Natural killer cell treated with Interleukin-12 subunit alpha and Interleukin-12 subunit beta and Interleukin-15 and Interleukin-18, amount 100 ng/mL, for 72 hours (primary cell): ENCODE results near the gene FRY. TPM values are rescaled to one million over a fixed set of nuclear protein-coding genes. Genes with fewer than 3 reads are reported as not detected.

Experiments
- ATAC-seq, 2 donors: fragments of 150-1000 bp; cut with Tn5 transposase in 1 of 2; sonication (Bioruptor Pico), chemical (Tn5 transposase) in 1 of 2; 2 replicates each; pipeline ENCODE4 v1.10.0; 2021
- DNase-seq: peaks from one replicate; pipeline ENCODE4 v3.0.0; 2022; ENCODE audit warnings: low spot score
- H3K27ac Mint-ChIP-seq, 2 donors: 1 replicate in 1 of 2; 2 replicates in 1 of 2; pipeline ENCODE4 v1.8.0; 2022; ENCODE audit warnings: mixed read lengths in 2 of 2, mild to moderate bottlenecking in 1 of 2, moderate library complexity in 1 of 2
- H3K27me3 Mint-ChIP-seq, 2 donors: 1 replicate in 1 of 2; 2 replicates in 1 of 2; pipeline ENCODE4 v1.8.0; 2022; ENCODE audit warnings: mixed read lengths in 2 of 2
- H3K36me3 Mint-ChIP-seq: one replicate; pipeline ENCODE4 v1.8.0; 2022; ENCODE audit warnings: mixed read lengths
- H3K4me1 Mint-ChIP-seq, 2 donors: 1 replicate in 1 of 2; 2 replicates in 1 of 2; pipeline ENCODE4 v1.8.0; 2022; ENCODE audit warnings: low read depth in 2 of 2, mixed read lengths in 2 of 2, mild to moderate bottlenecking in 1 of 2
- H3K4me3 Mint-ChIP-seq: one replicate; pipeline ENCODE4 v1.8.0; 2022; ENCODE audit warnings: mixed read lengths
- H3K9me3 Mint-ChIP-seq: 2 replicates; pipeline ENCODE4 v1.8.0; 2022; ENCODE audit warnings: mixed read lengths
- total RNA-seq, 2 donors: library from RNA; stranded (reverse); gene quantifications; one replicate each; pipeline ENCODE4 v1.2.3, GENCODE V29; 2022

The FRY gene
- total RNA-seq, 2 donors from 2014 or later = 1.5 to 6.1 TPM

DNA sequence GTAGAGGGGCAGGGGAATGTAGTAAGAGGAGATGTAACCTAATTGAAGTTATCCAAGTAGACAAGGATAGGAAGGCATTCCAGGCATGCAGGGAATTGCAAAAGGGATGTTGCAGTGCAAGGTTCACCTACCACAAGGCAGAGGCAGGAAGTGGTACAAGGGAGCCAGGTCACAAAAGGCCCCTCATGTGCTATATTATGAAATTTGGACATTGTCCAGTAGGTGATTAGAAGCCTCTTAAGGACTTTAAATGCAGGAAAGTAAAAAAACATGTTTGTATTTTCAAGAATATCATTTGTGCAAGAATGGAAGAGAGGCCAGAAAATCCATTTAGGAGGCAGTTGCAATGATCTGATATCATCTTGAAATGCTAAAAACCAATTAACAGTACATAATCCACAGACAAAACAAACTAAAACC lies 111.4 kb downstream of the FRY start:
- Mint-ChIP-seq H3K4me1 (no peaks in the 10 kb centered on the region), H3K9me3 (no peaks in the 10 kb centered on the region), H3K27ac (no peak overlapping the region), H3K27me3 (no peaks in the 10 kb centered on the region), H3K36me3 (no peaks in the 10 kb centered on the region), H3K4me3 (no peak overlapping the region)
- ATAC-seq = no peak
- no peak for DNase-seq

DNA sequence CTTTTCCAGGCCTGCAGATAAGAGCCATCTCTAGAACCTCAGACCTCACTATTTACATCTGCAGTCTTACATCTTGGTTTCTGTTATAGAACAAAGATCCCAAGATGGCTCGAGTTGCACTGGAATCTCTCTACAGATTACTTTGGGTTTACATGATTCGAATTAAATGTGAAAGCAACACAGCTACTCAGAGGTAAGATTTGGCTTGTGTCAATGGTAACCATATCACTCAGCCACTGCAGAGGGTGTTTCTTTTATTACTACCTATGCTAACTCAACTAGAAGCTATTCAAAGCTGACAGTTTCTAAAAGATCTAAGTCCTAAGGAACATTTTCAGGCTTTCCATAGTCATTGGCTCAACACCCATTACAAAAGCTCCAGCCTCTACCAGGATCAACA lies 115.6 kb downstream of the FRY start:
- Mint-ChIP-seq H3K27ac (no peak overlapping the region), H3K4me1 (no peaks in the 10 kb centered on the region), H3K27me3 (no peaks in the 10 kb centered on the region), H3K36me3 (peaks cover 5% of the 10 kb centered on the region), H3K4me3 (no peak overlapping the region), H3K9me3 (no peaks in the 10 kb centered on the region)
- DNase-seq (no peak), ATAC-seq (no peak)

DNA sequence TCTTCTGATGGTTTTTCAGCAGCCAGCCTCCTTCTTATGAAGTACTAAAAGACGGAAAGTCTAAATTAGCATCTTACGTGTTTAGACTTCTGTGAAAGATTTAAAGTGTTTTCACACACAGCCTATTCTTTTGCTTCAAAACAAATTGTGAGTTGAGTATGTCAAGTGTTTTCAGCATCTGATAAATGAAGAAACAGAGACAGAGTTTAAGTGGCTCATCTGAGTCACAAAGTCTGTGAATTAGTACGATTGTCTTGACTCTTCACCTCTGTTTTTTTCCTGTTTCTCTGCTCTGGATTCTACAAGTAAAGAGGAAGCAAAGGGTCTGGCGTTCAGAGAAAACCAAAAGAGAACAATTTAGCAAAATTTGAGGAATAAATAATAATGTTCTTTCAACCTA lies 116.4 kb downstream of the FRY start:
- H3K36me3 Mint-ChIP-seq = peaks cover 5% of the 10 kb centered on the region
- DNase-seq (no peak), ATAC-seq (no peak)
- no peak overlapping the region for H3K27ac Mint-ChIP-seq
- no peak overlapping the region for H3K4me3 Mint-ChIP-seq
- no peaks in the 10 kb centered on the region for H3K9me3 Mint-ChIP-seq
- no peaks in the 10 kb centered on the region for H3K4me1 Mint-ChIP-seq
- no peaks in the 10 kb centered on the region for H3K27me3 Mint-ChIP-seq

DNA sequence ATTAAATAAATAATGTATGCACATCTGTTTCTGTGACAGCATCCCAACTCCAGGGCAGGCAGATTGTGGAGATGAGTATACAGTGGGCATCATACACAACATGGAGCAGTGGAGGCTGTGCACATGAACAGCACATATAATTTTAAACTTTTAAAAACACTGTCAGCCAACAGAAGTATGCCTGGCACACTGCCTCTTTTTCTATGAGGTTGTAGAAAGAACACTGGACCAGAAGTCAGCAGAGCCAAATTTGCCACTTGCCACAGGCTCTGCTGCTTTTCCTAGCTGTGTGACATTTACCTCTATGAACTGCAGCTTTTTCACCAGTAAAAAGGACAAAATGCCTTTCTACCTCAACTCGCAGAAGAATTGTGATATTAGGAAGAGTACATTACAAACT lies 118.7 kb downstream of the FRY start:
- Mint-ChIP-seq H3K36me3 (peaks cover 5% of the 10 kb centered on the region), H3K27me3 (no peaks in the 10 kb centered on the region), H3K4me3 (no peak overlapping the region), H3K9me3 (no peaks in the 10 kb centered on the region), H3K27ac (no peak overlapping the region), H3K4me1 (no peaks in the 10 kb centered on the region)
- DNase-seq (no peak), ATAC-seq (no peak)

GRCh38 chr13:32150794-32151193 lies 119.2 kb downstream of the FRY start:
- Mint-ChIP-seq H3K4me1 (no peaks in the 10 kb centered on the region), H3K9me3 (no peaks in the 10 kb centered on the region), H3K27me3 (no peaks in the 10 kb centered on the region), H3K4me3 (no peak overlapping the region), H3K27ac (no peak overlapping the region), H3K36me3 (peaks cover 5% of the 10 kb centered on the region)
- no peak for DNase-seq
- no peak for ATAC-seq

GRCh38 chr13:32151240-32151639 lies 119.7 kb downstream of the FRY start:
- no peak for ATAC-seq
- Mint-ChIP-seq H3K4me1 (no peaks in the 10 kb centered on the region), H3K27ac (no peak overlapping the region), H3K36me3 (peaks cover 5% of the 10 kb centered on the region), H3K27me3 (no peaks in the 10 kb centered on the region), H3K4me3 (no peak overlapping the region), H3K9me3 (no peaks in the 10 kb centered on the region)
- DNase-seq = no peak

DNA sequence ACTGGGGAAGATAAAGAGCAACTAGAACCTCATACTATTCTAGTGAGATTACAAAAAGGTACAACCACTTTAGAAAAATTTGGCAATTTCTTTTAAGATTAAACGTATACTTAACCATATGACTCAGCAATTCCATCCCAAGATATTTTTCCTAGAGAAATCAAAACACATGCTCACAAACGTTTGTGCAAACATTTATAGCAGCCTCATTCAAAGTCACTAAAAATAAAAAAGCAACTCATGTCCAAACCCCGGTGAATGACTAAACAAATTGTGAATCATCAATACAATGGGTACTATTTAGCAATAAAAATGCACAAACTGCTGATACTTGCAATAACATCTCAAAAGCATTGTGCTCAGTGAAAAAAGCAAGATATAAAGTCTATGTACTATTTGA lies 121.5 kb downstream of the FRY start:
- Mint-ChIP-seq H3K4me3 (no peak overlapping the region), H3K4me1 (no peaks in the 10 kb centered on the region), H3K27me3 (no peaks in the 10 kb centered on the region), H3K36me3 (peaks cover 5% of the 10 kb centered on the region), H3K27ac (no peak overlapping the region), H3K9me3 (no peaks in the 10 kb centered on the region)
- no peak for DNase-seq
- ATAC-seq = no peak

DNA sequence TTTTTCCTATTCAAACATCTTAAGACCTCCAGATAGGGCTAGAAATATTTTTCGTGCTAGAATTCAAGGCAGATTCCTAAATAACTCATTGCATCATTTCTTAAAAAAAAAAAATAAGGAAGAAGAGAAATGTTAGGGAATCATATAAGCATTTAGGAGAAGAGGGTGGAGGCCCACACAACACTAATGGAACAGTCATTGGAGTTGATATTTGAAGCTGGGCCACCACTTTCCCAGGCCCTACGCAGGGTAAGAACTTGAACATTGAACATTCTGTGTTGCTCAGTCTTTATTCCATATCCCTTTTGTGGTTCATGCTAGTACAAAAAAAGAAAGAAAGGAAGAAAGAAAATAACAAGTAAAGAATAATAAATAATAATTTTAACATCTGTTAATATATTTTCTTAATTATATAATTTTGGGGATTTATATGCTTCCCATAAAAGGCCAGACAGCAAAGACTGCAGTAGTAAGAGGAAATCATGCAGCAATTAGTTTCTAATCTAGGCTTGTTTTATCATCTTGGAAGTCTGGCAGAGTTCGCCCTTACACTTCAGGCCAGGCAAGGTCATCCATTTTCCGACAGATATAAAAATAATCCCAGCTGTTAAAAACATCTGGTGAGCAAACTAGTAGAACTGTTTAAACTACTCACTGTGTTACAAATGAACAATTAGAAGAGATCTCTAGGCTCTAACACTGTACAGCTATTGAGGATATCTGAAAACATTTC lies 127.7 kb downstream of the FRY start:
- DNase-seq (no peak), ATAC-seq (no peak)
- Mint-ChIP-seq H3K9me3 (no peaks in the 10 kb centered on the region), H3K27me3 (no peaks in the 10 kb centered on the region), H3K36me3 (no peaks in the 10 kb centered on the region), H3K27ac (no peak overlapping the region), H3K4me1 (no peaks in the 10 kb centered on the region), H3K4me3 (no peak overlapping the region)

- H3K27ac Mint-ChIP-seq = no peak overlapping the region
- H3K36me3 Mint-ChIP-seq = no peaks in the 10 kb centered on the region
- no peaks in the 10 kb centered on the region for H3K9me3 Mint-ChIP-seq
- ATAC-seq (no peak), DNase-seq (no peak)
- no peaks in the 10 kb centered on the region for H3K4me1 Mint-ChIP-seq
- H3K4me3 Mint-ChIP-seq = no peak overlapping the region
- H3K27me3 Mint-ChIP-seq = no peaks in the 10 kb centered on the region
Observed at GRCh38 chr13:32162395-32163005, 130.9 kb downstream of the FRY start.

GRCh38 chr13:32164622-32165268 lies 133.2 kb downstream of the FRY start:
- Mint-ChIP-seq H3K27me3 (no peaks in the 10 kb centered on the region), H3K4me3 (no peak overlapping the region), H3K36me3 (no peaks in the 10 kb centered on the region), H3K27ac (no peak overlapping the region), H3K4me1 (no peaks in the 10 kb centered on the region), H3K9me3 (no peaks in the 10 kb centered on the region)
- ATAC-seq (peak in 1 of 2 donors; percentile 72), DNase-seq (no peak)

DNA sequence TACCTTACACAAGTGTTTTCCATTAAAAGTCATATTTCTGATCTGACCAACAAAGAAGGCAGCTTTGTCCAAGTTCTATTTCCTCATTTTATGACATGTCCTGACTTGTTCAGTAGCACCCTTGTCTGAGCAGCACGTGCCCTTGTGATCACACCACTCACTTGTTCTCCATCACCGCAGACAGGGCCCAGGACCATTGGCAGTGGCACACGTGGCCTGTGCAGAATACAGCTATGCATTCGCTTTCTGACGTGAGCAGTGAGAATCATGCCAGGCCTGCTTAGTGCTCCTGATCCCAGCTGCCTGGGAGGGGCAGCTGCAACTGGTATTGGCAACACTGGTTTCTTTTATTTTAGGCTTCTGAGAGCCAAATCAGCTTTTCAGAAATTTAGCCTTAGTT lies 134.2 kb downstream of the FRY start:
- Mint-ChIP-seq H3K36me3 (no peaks in the 10 kb centered on the region), H3K27me3 (no peaks in the 10 kb centered on the region), H3K9me3 (no peaks in the 10 kb centered on the region), H3K27ac (no peak overlapping the region), H3K4me3 (no peak overlapping the region), H3K4me1 (no peaks in the 10 kb centered on the region)
- DNase-seq = no peak
- ATAC-seq = peak in 1 of 2 donors; percentile 54

DNA sequence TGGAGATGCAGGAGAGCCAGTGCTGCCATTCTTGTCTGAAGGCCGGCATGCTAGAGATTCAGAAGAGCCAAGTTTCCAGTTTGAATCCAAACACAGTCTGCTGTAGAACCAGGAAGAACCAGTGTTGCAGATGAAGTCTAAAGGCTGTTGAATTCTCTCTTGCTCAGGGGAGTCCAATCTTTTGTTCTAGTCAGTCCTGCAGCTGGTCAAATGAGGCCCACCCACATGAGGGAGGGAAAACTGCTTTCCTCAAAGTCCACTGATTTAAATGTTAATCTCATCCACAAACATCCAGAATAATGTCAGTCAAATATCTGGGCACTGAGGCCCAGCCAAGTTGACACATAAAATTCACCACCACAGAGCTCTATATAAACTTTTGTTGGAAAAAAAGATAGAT lies 136.6 kb downstream of the FRY start:
- Mint-ChIP-seq H3K4me1 (no peaks in the 10 kb centered on the region), H3K4me3 (no peak overlapping the region), H3K27ac (no peak overlapping the region), H3K27me3 (no peaks in the 10 kb centered on the region), H3K36me3 (no peaks in the 10 kb centered on the region), H3K9me3 (no peaks in the 10 kb centered on the region)
- DNase-seq (no peak), ATAC-seq (no peak)

DNA sequence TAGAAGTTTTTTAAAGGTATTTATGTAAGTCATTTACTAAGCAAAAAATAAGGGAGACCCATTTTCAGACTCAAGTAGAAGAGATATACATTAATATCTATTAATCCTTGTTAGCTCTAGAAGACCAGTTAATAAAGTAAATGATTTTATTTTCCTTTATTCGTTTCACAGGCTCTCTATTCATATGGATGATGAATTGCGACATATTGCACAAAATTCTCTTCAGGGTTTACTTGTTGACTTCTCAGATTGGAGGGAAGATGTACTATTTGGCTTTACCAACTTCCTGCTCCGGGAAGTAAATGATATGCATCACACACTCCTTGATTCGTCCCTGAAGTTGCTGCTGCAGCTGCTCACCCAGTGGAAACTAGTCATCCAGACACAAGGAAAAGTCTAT lies 139.3 kb downstream of the FRY start:
- DNase-seq (no peak), ATAC-seq (no peak)
- Mint-ChIP-seq H3K27ac (no peak overlapping the region), H3K4me1 (no peaks in the 10 kb centered on the region), H3K27me3 (no peaks in the 10 kb centered on the region), H3K36me3 (no peaks in the 10 kb centered on the region), H3K4me3 (no peak overlapping the region), H3K9me3 (no peaks in the 10 kb centered on the region)

DNA sequence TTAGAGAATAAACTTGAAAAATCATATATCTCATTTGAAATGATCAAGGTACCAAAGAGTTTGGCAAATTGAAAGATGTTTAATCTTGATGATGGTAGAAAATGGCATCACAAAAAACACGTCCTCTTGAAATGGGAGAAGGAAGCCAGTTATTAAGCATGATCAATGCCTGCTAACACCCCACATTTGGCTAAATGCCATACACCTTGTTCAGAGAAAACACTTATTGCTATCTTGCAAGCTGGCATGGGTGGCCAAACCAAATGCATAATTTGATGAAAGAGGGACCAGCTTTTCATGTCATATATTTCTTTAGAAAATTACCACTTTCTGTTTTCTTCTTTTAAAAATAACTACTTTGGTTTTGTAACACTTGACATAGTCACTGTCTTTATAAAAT lies 142.3 kb downstream of the FRY start:
- H3K4me1 Mint-ChIP-seq = no peaks in the 10 kb centered on the region
- H3K4me3 Mint-ChIP-seq = no peak overlapping the region
- H3K27me3 Mint-ChIP-seq = no peaks in the 10 kb centered on the region
- no peak for DNase-seq
- no peaks in the 10 kb centered on the region for H3K9me3 Mint-ChIP-seq
- ATAC-seq = no peak
- no peaks in the 10 kb centered on the region for H3K36me3 Mint-ChIP-seq
- H3K27ac Mint-ChIP-seq = no peak overlapping the region
